Gastroesophageal sphincter (tissue), 4 donors: ENCODE measurements around the gene RPGR. TPM values are rescaled to one million over a fixed set of nuclear protein-coding genes. Genes with fewer than 3 reads are reported as not detected.

Source experiments
- ATAC-seq: fragments of 150-250 bp; one replicate; pipeline ENCODE4 v1.9.1; 2016; ENCODE audit warnings: mild to moderate bottlenecking, moderate library complexity
- H3K27ac ChIP-seq, 4 donors: fragments of 200-600 bp; sonication (generic) in 3 of 4; 1 replicate in 3 of 4; 2 replicates in 1 of 4; pipeline ENCODE4 v1.5.1; 2016 to 2019
- H3K27me3 ChIP-seq: fragments of 200-600 bp; sonication (generic); one replicate; pipeline ENCODE4 v1.5.1; 2019
- H3K36me3 ChIP-seq, 2 donors: fragments of 200-600 bp; sonication (generic); one replicate each; pipeline ENCODE4 v1.5.1; 2019; ENCODE audit warnings: control low read depth in 1 of 2
- H3K4me1 ChIP-seq, 3 donors: fragments of 200-600 bp; sonication (generic); 1 replicate in 2 of 3; 2 replicates in 1 of 3; pipeline ENCODE4 v1.5.1; 2016 to 2019; ENCODE audit warnings: control low read depth in 2 of 3
- H3K4me3 ChIP-seq, 2 donors: fragments of 200-600 bp; sonication (generic); one replicate each; pipeline ENCODE4 v1.5.1; 2019; ENCODE audit warnings: mild to moderate bottlenecking in 1 of 2, moderate library complexity in 1 of 2
- H3K9me3 ChIP-seq, 3 donors: fragments of 200-600 bp; sonication (generic); one replicate each; pipeline ENCODE4 v1.5.1; 2017 to 2019; ENCODE audit warnings: control low read depth in 2 of 3
- EP300 ChIP-seq: sonication (generic); formaldehyde crosslinking; IDR thresholded peaks from one replicate; pipeline ENCODE4 v1.6.1; 2017; ENCODE audit warnings: antibody characterized with exemption, mild to moderate bottlenecking
- POLR2A ChIP-seq, 2 donors: fragments of 450-650 bp; IDR thresholded peaks; one replicate each; pipeline ENCODE4 v1.6.1; 2017; ENCODE audit warnings: antibody characterized with exemption in 2 of 2, mild to moderate bottlenecking in 2 of 2, moderate library complexity in 1 of 2
- POLR2AphosphoS5 ChIP-seq: sonication (generic); formaldehyde crosslinking; IDR thresholded peaks from one replicate; pipeline ENCODE4 v1.6.1; 2017; ENCODE audit warnings: antibody characterized with exemption
- WGBS, 2 donors: methylation state at CpG; one replicate each; pipeline ENCODE4 v1.1.5; 2018; ENCODE audit warnings: low coverage in 1 of 2; 5-methylcytosine and 5-hydroxymethylcytosine counted together
- total RNA-seq, 4 donors: library from RNA; depleted of rRNA; stranded (reverse); fragments of >200 nt; gene quantifications; one replicate each; pipeline ENCODE4 v1.1.0, GENCODE V29; 2016
- TF ChIP-seq, protein P1 (sequence below), 4 experiments: fragments of 200-600 bp in 2 of 4; fragments of 450-650 bp in 2 of 4; sonication (generic) in 1 of 4; IDR thresholded peaks; one replicate each; pipeline ENCODE4 v1.5.1; 2017 to 2019; ENCODE audit warnings: antibody characterized with exemption in 4 of 4, mild to moderate bottlenecking in 2 of 4, moderate library complexity in 2 of 4

RPGR gene
- total RNA-seq, 4 donors from 2014 or later = 12.7 to 25.4 (median 20.0) TPM

DNA sequence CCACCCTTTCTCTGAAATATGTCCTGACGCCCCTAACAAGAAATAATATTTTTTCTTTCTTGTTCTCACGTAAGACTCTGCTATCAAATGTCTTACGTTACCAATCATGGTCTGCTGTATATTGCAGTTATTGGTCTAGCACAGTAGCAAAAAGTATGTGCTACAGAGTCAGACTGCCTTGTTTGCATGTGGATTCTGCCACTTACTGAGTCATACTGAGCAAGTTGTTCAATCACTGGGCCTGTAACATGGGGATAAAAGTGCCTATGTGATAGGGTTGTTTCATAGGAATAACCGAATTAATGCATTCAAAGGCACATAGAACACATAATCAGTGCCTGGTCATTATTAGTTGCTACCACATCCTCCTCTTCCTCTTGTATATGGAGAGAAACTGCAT lies 14.1 kb downstream of the RPGR start:
- TF ChIP-seq, protein P1, sequence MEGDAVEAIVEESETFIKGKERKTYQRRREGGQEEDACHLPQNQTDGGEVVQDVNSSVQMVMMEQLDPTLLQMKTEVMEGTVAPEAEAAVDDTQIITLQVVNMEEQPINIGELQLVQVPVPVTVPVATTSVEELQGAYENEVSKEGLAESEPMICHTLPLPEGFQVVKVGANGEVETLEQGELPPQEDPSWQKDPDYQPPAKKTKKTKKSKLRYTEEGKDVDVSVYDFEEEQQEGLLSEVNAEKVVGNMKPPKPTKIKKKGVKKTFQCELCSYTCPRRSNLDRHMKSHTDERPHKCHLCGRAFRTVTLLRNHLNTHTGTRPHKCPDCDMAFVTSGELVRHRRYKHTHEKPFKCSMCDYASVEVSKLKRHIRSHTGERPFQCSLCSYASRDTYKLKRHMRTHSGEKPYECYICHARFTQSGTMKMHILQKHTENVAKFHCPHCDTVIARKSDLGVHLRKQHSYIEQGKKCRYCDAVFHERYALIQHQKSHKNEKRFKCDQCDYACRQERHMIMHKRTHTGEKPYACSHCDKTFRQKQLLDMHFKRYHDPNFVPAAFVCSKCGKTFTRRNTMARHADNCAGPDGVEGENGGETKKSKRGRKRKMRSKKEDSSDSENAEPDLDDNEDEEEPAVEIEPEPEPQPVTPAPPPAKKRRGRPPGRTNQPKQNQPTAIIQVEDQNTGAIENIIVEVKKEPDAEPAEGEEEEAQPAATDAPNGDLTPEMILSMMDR (IDR thresholded peaks at IDR 0.05) = no peak
- no peak for TF ChIP-seq EP300
- no peak for TF ChIP-seq POLR2A (IDR thresholded peaks at IDR 0.05)
- Histone ChIP-seq H3K27ac (no peak overlapping the region), H3K4me3 (no peak overlapping the region), H3K9me3 (no peaks in the 10 kb centered on the region), H3K4me1 (no peaks in the 10 kb centered on the region), H3K27me3 (no peaks in the 10 kb centered on the region), H3K36me3 (peaks cover 0 to 28% of the 10 kb centered on the region in 2 donors)
- no peak for ATAC-seq
- WGBS, 2 donors = 72 to 89% methylated on average over 2 to 4 of the region's 4 CpGs

DNA sequence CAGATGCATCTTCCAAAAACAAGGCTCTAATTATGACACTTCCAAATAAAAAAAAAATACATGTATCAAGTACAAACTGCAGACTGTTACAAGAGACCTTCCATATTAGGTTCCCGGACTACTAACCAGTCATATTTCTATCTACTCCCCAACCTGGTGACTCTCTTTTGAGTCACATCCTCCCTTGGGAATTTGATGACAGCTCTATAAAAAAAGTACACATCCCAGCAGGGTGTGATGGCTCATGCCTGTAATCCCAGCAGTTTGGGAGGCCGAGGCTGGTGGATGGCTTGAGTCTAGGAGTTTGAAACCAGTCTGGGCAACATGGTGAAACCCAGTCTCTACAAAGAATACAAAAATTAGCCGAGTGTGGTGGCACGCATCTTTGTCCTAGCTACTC lies 14.9 kb downstream of the RPGR start:
- no peak for ATAC-seq
- no peak overlapping the region for H3K27ac ChIP-seq
- no peaks in the 10 kb centered on the region for H3K27me3 ChIP-seq
- H3K36me3 ChIP-seq = peaks cover 0 to 28% of the 10 kb centered on the region in 2 donors
- no peaks in the 10 kb centered on the region for H3K4me1 ChIP-seq
- no peak overlapping the region for H3K4me3 ChIP-seq
- WGBS, 2 donors = 40% methylated on average over 1 of the region's 4 CpGs; no CpG with 5 or more reads in 1 of the 2 donors
- no peaks in the 10 kb centered on the region for H3K9me3 ChIP-seq
- TF ChIP-seq POLR2A (IDR thresholded peaks at IDR 0.05) (no peak), EP300 (no peak), POLR2AphosphoS5 (no peak)
- TF ChIP-seq, protein P1 (IDR thresholded peaks at IDR 0.05) = no peak

DNA sequence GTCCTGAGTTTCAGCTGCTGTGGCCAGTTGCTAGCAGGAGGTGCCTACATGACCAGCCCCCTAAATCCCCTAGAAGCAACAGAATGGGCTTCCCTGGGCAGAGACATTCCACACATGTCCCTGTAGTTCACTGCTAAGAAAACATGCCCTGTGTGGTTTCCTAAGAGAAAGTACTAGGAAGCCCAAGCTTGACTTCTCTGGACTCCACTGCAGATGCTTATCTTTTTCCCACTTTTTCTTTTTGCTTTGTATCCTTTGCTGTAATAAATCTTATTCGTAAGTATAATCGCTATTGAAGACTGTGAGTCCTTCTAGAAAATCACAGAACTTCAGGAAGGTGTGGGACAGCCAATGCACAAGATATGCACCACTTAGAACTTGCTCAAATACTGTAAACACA lies 15.6 kb downstream of the RPGR start:
- TF ChIP-seq EP300 (no peak), POLR2AphosphoS5 (no peak)
- TF ChIP-seq, protein P1 (IDR thresholded peaks at IDR 0.05) = no peak
- Histone ChIP-seq H3K27me3 (no peaks in the 10 kb centered on the region), H3K27ac (no peak overlapping the region), H3K9me3 (no peaks in the 10 kb centered on the region), H3K36me3 (peaks cover 0 to 24% of the 10 kb centered on the region in 2 donors), H3K4me3 (no peak overlapping the region), H3K4me1 (no peaks in the 10 kb centered on the region)
- 65 to 88% methylated on average over 2 of the region's 2 CpGs for WGBS, 2 donors
- ATAC-seq = no peak

DNA sequence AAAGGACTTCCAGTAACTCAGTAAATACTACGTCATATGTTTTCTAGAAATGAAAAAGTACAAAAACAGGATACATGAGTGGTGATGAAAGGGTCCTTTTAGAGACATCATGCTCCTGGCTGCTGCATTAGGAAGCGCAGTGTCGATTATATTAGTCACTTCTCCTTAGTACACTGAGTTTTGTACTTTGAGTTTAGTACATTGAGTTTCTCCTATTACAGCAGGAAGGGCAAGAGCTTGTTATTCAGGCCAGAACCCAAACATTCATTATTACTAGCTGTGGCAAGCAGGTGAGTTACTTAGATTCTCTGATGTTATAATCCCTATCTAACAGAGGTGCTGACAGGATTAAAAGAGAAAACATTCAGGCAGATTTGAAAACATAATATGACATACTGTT lies 21.3 kb downstream of the RPGR start:
- H3K27me3 ChIP-seq = no peaks in the 10 kb centered on the region
- TF ChIP-seq, protein P1 (IDR thresholded peaks at IDR 0.05) = no peak
- TF ChIP-seq POLR2AphosphoS5 = peak; percentile 47
- no peak for TF ChIP-seq EP300
- TF ChIP-seq POLR2A (IDR thresholded peaks at IDR 0.05) = no peak
- H3K27ac ChIP-seq = peak overlapping the region in 2 of 4 donors; percentile 48 to 51
- peak; percentile 80 for ATAC-seq
- no peak overlapping the region for H3K4me3 ChIP-seq
- WGBS, 2 donors = 63 to 74% methylated on average over 2 to 3 of the region's 3 CpGs
- no peaks in the 10 kb centered on the region for H3K4me1 ChIP-seq
- peaks cover 0 to 13% of the 10 kb centered on the region in 2 donors for H3K36me3 ChIP-seq
- H3K9me3 ChIP-seq = no peaks in the 10 kb centered on the region

DNA sequence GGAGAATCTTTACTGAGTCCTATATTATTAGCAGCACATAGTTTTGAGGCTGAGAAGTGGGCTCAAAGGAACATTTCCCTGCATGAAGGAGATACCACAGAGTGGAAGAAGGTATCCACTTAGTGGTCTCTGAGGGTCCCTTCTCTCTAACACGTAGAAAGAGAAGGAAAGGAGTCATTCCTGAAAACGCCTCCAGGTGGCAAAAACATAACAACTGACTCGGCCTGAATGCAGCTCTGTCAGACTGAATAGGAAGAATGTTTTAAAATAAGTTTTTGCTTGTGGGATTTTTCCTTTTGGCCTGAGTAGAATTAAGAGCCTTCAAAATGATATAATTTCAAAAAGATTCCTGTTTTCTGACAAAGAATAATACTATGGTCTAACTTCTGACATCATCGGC lies 23.3 kb downstream of the RPGR start:
- Histone ChIP-seq H3K36me3 (peaks cover 0 to 9% of the 10 kb centered on the region in 2 donors), H3K9me3 (no peaks in the 10 kb centered on the region), H3K4me1 (no peaks in the 10 kb centered on the region), H3K27ac (no peak overlapping the region), H3K4me3 (no peak overlapping the region), H3K27me3 (no peaks in the 10 kb centered on the region)
- TF ChIP-seq, protein P1 (IDR thresholded peaks at IDR 0.05) = peak in 3 of 4 experiments; percentile 13 to 15 (median 15)
- TF ChIP-seq POLR2A (IDR thresholded peaks at IDR 0.05) = no peak
- ATAC-seq = no peak
- 32 to 62% methylated on average over 2 to 4 of the region's 4 CpGs for WGBS, 2 donors
